ENCODE data around the gene OST4.

OST4 gene

GRCh38 chr2:27089111-27089954 lies 17.9 kb upstream of the OST4 start:
- H3K27ac ChIP-seq, result no peak overlapping the region
- H3K4me3 ChIP-seq (ENCODE audit: low read depth, low read length), result no peak overlapping the region
- in situ Hi-C loops (cut with HindIII; ENCODE audit: low pct_ligation_motif_present, low sequenced_read_pairs), result no loop called here
- no peaks in the 10 kb centered on the region for H3K36me3 ChIP-seq (replicated peaks)
- no peak for TF ChIP-seq CTCF (IDR thresholded peaks at IDR 0.05; ENCODE audit: low read depth, low read length, missing control alignments)
- H3K27me3 ChIP-seq (replicated peaks), result no peaks in the 10 kb centered on the region
- no peak for DNase-seq

- in situ Hi-C loops (cut with HindIII; ENCODE audit: low pct_ligation_motif_present, low sequenced_read_pairs), result no loop called here
- H3K27ac ChIP-seq, result no peak overlapping the region
- no peak for DNase-seq
- TF ChIP-seq CTCF (IDR thresholded peaks at IDR 0.05; ENCODE audit: low read depth, low read length, missing control alignments), result no peak
- H3K4me3 ChIP-seq (ENCODE audit: low read depth, low read length), result no peak overlapping the region
- H3K36me3 ChIP-seq (replicated peaks), result no peaks in the 10 kb centered on the region
- no peaks in the 10 kb centered on the region for H3K27me3 ChIP-seq (replicated peaks)
Observed at GRCh38 chr2:27088634-27089033, 17.2 kb upstream of the OST4 start.

GRCh38 chr2:27087823-27088410 lies 16.5 kb upstream of the OST4 start:
- no peak for TF ChIP-seq CTCF (IDR thresholded peaks at IDR 0.05; ENCODE audit: low read depth, low read length, missing control alignments)
- Histone ChIP-seq H3K27ac (no peak overlapping the region), H3K36me3 (replicated peaks) (peaks cover 3% of the 10 kb centered on the region), H3K27me3 (replicated peaks) (no peaks in the 10 kb centered on the region), H3K4me3 (ENCODE audit: low read depth, low read length) (no peak overlapping the region)
- in situ Hi-C loops (cut with HindIII; ENCODE audit: low pct_ligation_motif_present, low sequenced_read_pairs), result no loop called here
- DNase-seq, result no peak

- DNase-seq, result no peak
Observed at GRCh38 chr2:27086724-27087593, 15.5 kb upstream of the OST4 start, which contains the start of gene KHK. KHK (plus strand) TSS chr2:27086772; CDS start chr2:27087260, 488 bp downstream.

More at GRCh38 chr2:27086724-27087593, 15.5 kb upstream of the OST4 start, which contains the start of gene KHK:
- Histone ChIP-seq H3K27ac (peak within 1 kb of the TSS; percentile 53), H3K36me3 (replicated peaks) (peaks cover 3% of the 10 kb centered on the region), H3K27me3 (replicated peaks) (no peaks in the 10 kb centered on the region), H3K4me3 (ENCODE audit: low read depth, low read length) (peak within 1 kb of the TSS; percentile 59)
- no peak for TF ChIP-seq CTCF (IDR thresholded peaks at IDR 0.05; ENCODE audit: low read depth, low read length, missing control alignments)
- in situ Hi-C loops (cut with HindIII; ENCODE audit: low pct_ligation_motif_present, low sequenced_read_pairs), result no loop called here

Measured in brain microvascular endothelial cell (primary cell).